Activated CD8-positive, alpha-beta T cell treated with anti-CD3 and anti-CD28 coated beads, Interleukin-2, amount 10 ng/mL, durations not matched to agents 7 days and 5 days (primary cell): ENCODE measurements around the gene STK32A. TPM values are rescaled to one million over a fixed set of nuclear protein-coding genes. Genes with fewer than 3 reads are reported as not detected.
"Not testable (repeated sequence)": the region's sequence is repeated elsewhere in the genome, so short reads cannot be mapped to it uniquely, and the experiment has no call there.

Source experiments
- ATAC-seq: fragments of 150-1000 bp; cut with Tn5 transposase; one replicate; pipeline ENCODE4 v1.10.0; 2021; ENCODE audit warnings: moderate library complexity
- CTCF ChIA-PET: fragments of 350-600 bp; sonication (Branson Sonifier 250); formaldehyde crosslinking; loops from one replicate; lab custom pipeline; 2021; ENCODE audit warnings: antibody characterized with exemption; lab: Charles Lee
- POLR2A ChIA-PET: fragments of 350-600 bp; sonication (Branson Sonifier 250); formaldehyde crosslinking; loops from one replicate; lab custom pipeline; 2021; ENCODE audit warnings: antibody characterized with exemption; lab: Charles Lee
- DNase-seq: peaks from one replicate; pipeline ENCODE4 v3.0.0-alpha.2; 2020
- H3K27ac Mint-ChIP-seq: one replicate; pipeline ENCODE4 v1.8.0; 2021; ENCODE audit warnings: mild to moderate bottlenecking, mixed read lengths
- H3K27me3 Mint-ChIP-seq: one replicate; pipeline ENCODE4 v1.8.0; 2021; ENCODE audit warnings: low read depth, mixed read lengths
- H3K36me3 Mint-ChIP-seq: one replicate; pipeline ENCODE4 v1.8.0; 2021; ENCODE audit warnings: low read depth, mixed read lengths
- H3K4me1 Mint-ChIP-seq: one replicate; pipeline ENCODE4 v1.8.0; 2021; ENCODE audit warnings: low read depth, mixed read lengths
- H3K4me3 Mint-ChIP-seq: one replicate; pipeline ENCODE4 v1.8.0; 2021; ENCODE audit warnings: mild to moderate bottlenecking, mixed read lengths
- H3K9me3 Mint-ChIP-seq: one replicate; pipeline ENCODE4 v1.8.0; 2022; ENCODE audit warnings: mixed read lengths; ENCODE audit not compliant: insufficient read depth
- total RNA-seq, 2 experiments: library from RNA; stranded (reverse); gene quantifications; one replicate each; pipeline ENCODE4 v1.2.3, GENCODE V29; 2021

STK32A gene
- total RNA-seq, 2 experiments from 2014 or later: not detected

DNA sequence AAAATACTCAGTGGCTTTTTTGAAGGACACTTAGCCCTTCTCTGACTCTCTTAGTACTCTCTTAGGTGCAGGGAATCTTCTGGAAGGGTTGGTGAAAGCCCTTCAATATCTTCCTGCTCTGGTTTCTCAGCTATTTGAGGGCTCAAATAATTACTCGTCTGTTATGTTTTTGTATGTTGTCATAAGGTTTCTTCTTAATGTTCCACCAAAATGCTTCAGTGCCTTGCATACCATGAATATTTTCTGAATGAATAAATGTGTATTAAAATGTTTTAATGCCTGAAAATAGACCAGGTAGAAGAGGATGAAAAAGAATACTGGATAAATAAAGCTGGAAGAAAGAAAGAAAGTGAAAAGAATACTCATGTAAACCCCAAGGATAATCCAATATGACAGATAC lies 124.3 kb downstream of the STK32A start:
- Mint-ChIP-seq H3K4me1 (no peaks in the 10 kb centered on the region), H3K4me3 (no peak overlapping the region), H3K9me3 (no peaks in the 10 kb centered on the region), H3K27ac (no peak overlapping the region), H3K27me3 (no peaks in the 10 kb centered on the region), H3K36me3 (no peaks in the 10 kb centered on the region)
- ATAC-seq (no peak), DNase-seq (no peak)
- CTCF ChIA-PET: no interaction called here
- POLR2A ChIA-PET: no interaction called here

DNA sequence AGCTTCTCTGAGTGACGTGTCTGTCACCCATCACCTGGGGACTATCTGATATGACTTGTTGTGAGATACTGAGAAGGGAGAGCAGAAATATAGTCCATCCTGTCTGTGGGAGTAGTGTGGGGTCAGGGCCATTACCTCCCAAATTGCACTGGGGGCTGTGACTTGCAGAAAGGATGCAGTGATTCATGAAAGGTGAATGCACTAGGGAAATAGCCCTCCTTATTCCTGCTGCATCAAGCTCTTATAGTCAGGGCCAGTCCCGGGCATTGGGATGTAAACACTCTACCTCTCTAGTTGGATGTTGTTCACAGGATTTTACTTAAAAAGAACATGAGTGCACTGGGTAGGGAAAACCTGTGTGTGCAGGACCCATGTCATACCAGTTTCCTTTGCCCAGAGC lies 124.8 kb downstream of the STK32A start:
- H3K36me3 Mint-ChIP-seq: no peaks in the 10 kb centered on the region

DNA sequence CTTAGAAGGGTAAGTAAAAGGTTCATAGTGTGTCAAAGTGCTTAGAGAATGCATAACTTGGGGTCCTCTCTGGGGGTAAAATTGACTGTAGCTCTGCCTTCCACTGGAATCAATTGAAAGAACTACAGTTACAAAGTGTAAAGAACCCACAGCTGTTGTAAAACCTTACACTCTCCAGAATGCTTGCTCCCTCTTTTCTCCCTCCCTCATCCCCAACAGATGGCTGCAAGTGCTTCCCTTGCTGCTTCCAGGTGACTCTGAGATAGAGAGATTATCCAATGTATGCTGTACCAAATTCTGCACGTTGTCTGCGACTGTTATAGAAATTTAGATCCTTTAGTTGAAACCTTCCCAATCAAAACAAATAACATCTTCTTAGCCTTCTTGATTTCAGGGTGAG lies 126.0 kb downstream of the STK32A start:
- Mint-ChIP-seq H3K4me3 (no peak overlapping the region), H3K4me1 (no peaks in the 10 kb centered on the region), H3K27ac (no peak overlapping the region), H3K9me3 (no peaks in the 10 kb centered on the region), H3K36me3 (no peaks in the 10 kb centered on the region), H3K27me3 (no peaks in the 10 kb centered on the region)
- ATAC-seq (no peak), DNase-seq (no peak)
- ChIA-PET CTCF (no interaction called here), POLR2A (no interaction called here)

More for the DNA sequence above, 124.8 kb downstream of the STK32A start:
- DNase-seq: no peak
- Mint-ChIP-seq H3K27me3 (no peaks in the 10 kb centered on the region), H3K27ac (no peak overlapping the region), H3K4me1 (no peaks in the 10 kb centered on the region), H3K9me3 (no peaks in the 10 kb centered on the region), H3K4me3 (no peak overlapping the region)
- CTCF ChIA-PET: no interaction called here
- POLR2A ChIA-PET: no interaction called here
- no peak for ATAC-seq

DNA sequence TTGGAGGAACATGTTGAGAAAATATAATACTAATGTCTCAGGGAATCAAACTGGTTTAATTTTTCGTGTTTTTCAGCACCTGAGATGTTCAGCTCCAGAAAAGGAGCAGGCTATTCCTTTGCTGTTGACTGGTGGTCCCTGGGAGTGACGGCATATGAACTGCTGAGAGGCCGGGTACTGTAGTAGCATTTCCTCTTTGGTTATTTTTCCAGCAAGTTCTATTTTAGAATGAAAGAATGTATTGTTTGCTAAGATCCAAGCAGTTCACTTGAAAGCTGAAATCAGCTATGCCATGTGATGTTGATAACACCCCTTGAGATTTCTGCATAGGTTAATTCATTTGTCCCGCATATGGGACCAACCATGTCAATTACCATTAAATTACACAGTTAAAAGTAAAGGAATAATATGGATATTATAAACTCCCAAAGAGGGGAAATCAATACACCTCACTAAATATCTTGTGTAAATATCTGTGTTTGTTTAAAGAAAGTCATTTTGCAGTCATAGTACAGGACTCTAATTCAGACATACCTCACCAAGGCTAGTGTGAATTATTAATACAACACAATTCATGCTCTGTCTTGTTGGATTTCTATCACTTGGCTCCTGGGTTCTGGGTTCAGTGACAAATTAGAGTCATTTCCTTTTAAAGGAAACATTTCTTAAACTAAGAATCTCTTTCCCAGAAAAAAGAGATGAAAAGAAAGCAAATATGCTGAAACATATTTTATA lies 126.8 kb downstream of the STK32A start:
- DNase-seq: no peak
- POLR2A ChIA-PET: no interaction called here
- no peaks in the 10 kb centered on the region for H3K4me1 Mint-ChIP-seq
- no peak overlapping the region for H3K4me3 Mint-ChIP-seq
- no peaks in the 10 kb centered on the region for H3K9me3 Mint-ChIP-seq
- no peaks in the 10 kb centered on the region for H3K27me3 Mint-ChIP-seq
- H3K27ac Mint-ChIP-seq: no peak overlapping the region
- CTCF ChIA-PET: no interaction called here
- no peaks in the 10 kb centered on the region for H3K36me3 Mint-ChIP-seq
- ATAC-seq: no peak

DNA sequence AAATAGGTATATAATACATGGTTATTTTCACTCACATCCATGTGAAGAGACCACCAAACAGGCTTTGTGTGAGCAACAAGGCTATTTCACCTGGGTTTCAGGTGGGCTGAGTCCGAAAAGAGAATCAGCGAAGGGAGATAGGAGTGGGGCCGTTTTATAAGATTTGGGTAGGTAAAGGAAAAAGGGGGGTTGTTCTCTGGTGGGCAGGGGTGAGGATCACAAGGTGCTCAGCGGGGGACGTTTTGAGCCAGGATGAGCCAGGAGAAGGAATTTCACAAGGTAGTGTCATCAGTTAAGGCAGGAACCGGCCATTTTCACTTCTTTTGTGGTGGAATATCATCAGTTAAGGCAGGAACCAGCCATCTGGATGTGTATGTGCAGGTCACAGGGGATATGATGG lies 132.6 kb downstream of the STK32A start:
- H3K4me3 Mint-ChIP-seq, ATAC-seq, DNase-seq, H3K36me3 Mint-ChIP-seq, H3K27me3 Mint-ChIP-seq, H3K4me1 Mint-ChIP-seq, POLR2A ChIA-PET, H3K27ac Mint-ChIP-seq, CTCF ChIA-PET, H3K9me3 Mint-ChIP-seq: not testable (repeated sequence)

DNA sequence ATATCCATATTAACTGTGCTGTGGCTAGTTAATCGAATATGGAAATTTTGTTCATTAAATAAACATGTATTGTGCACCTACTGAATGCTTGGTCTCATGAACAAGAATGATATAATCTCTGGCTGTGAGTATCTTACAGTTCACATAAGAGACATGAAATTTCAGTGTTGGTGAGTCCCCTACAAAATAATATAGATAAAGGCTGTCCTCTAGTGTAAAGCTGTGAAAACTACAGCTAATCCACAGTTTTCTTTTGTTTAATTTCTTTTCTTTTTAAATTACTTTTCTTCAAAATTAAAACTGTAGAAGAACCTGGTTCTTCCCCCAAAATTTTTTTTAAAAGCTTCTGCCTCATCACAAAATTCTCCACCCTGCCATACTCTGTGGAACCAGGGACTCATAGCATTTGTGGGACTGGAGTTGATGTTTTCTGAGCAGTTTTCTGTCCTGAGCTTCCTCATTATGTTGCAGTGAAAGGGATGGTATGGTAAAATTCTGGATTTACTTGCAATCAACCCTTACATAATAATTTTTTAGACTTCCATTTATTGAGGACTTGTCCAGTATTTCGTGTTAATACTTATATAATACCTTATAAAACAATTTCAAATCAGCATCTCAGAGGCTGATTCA lies 135.0 kb downstream of the STK32A start:
- Mint-ChIP-seq H3K27me3 (no peaks in the 10 kb centered on the region), H3K27ac (no peak overlapping the region), H3K36me3 (no peaks in the 10 kb centered on the region), H3K4me3 (no peak overlapping the region), H3K9me3 (no peaks in the 10 kb centered on the region), H3K4me1 (no peaks in the 10 kb centered on the region)
- DNase-seq (no peak), ATAC-seq (no peak)
- POLR2A ChIA-PET: no interaction called here
- CTCF ChIA-PET: no interaction called here

DNA sequence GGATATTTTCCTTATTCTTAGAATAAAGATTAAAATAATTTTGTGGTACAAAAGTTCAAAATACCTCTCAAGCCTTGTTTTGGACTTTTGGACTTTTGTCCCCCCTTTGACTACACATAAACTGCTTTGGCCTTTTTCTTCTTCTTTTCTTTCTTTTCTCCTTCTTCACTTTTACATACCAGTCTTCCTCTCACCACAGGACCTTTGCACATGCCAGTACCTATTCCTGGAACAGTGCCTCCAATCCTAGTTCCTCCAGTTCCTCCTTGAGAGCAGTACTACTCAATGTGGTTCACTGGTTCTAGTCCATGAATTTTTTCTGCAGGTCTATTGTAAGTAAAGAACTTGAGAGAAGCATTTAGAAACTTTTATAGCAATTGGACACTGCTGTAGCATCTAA lies 136.5 kb downstream of the STK32A start:
- Mint-ChIP-seq H3K9me3 (no peaks in the 10 kb centered on the region), H3K4me1 (no peaks in the 10 kb centered on the region), H3K36me3 (no peaks in the 10 kb centered on the region), H3K4me3 (no peak overlapping the region), H3K27me3 (no peaks in the 10 kb centered on the region), H3K27ac (no peak overlapping the region)
- ATAC-seq: no peak
- no peak for DNase-seq
- CTCF ChIA-PET: no interaction called here
- POLR2A ChIA-PET: no interaction called here

DNA sequence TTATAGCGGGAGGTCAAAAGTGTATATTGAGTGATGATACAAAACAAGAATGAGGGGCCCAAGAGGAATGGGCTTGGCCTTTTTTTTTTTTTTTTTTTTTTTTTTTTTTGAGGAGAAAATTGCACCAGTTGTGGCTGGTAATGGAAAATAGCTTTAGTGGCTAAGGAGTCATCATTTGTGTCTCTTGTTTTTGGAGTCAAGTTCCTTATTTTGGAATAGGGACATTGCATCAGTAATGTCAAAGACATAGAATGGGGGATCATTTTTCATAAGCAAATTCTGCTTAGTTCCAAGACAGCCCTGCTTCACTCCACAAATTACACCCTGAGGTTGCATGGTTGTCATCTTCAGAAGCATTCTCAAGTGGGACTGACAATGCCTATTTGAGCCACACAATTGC lies 137.4 kb downstream of the STK32A start:
- H3K9me3 Mint-ChIP-seq: no peaks in the 10 kb centered on the region
- no peaks in the 10 kb centered on the region for H3K27me3 Mint-ChIP-seq
- H3K4me3 Mint-ChIP-seq: no peak overlapping the region
- POLR2A ChIA-PET: no interaction called here
- no peak for DNase-seq
- no peak overlapping the region for H3K27ac Mint-ChIP-seq
- no peaks in the 10 kb centered on the region for H3K4me1 Mint-ChIP-seq
- H3K36me3 Mint-ChIP-seq: no peaks in the 10 kb centered on the region
- CTCF ChIA-PET: no interaction called here
- no peak for ATAC-seq

DNA sequence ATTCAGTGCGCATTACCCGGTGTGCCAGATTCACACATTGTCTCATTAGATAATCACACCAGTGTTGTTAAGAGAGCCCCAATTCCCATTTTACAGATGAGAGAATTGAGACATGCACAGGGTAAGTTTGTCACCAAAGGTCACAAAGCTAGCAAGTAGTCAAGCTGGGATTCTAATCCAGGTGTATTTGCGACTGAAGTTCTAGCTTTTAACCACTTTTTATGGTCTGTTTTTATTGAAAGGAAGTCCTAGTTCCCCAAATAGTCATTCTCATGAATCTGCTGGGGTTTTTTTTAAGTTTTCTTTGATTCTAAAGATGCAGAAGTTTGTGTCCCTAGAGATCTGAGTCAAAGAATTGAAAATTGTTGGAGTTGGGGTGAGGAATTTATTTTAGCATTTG lies 138.5 kb downstream of the STK32A start:
- no peaks in the 10 kb centered on the region for H3K27me3 Mint-ChIP-seq
- H3K27ac Mint-ChIP-seq: no peak overlapping the region
- POLR2A ChIA-PET: no interaction called here
- ATAC-seq: no peak
- no peaks in the 10 kb centered on the region for H3K9me3 Mint-ChIP-seq
- no peak for DNase-seq
- CTCF ChIA-PET: no interaction called here
- no peak overlapping the region for H3K4me3 Mint-ChIP-seq
- no peaks in the 10 kb centered on the region for H3K4me1 Mint-ChIP-seq
- H3K36me3 Mint-ChIP-seq: no peaks in the 10 kb centered on the region

DNA sequence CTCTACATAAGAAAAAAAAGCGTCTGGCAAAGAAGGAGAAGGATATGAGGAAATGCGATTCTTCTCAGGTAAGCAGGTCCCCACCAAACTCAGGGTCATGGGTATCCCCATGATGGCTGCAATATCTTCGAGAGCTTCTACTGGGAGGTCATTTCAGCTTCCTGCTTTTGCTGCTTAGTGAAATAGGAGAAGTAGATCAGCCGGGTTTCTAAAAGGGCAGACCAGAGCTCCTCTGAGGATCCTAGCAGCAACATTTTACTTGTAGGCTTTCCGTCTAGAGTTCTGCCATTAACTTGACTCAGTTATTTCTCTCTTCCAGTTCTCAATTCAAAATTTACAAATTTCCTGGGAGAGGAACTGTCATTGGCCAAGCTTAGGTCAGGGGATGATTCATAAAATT lies 140.3 kb downstream of the STK32A start:
- H3K27me3 Mint-ChIP-seq: no peaks in the 10 kb centered on the region
- ATAC-seq (no peak), DNase-seq (no peak)
- CTCF ChIA-PET: no interaction called here
- no peak overlapping the region for H3K4me3 Mint-ChIP-seq
- no peaks in the 10 kb centered on the region for H3K4me1 Mint-ChIP-seq
- H3K36me3 Mint-ChIP-seq: no peaks in the 10 kb centered on the region
- POLR2A ChIA-PET: no interaction called here
- H3K9me3 Mint-ChIP-seq: no peaks in the 10 kb centered on the region
- no peak overlapping the region for H3K27ac Mint-ChIP-seq

DNA sequence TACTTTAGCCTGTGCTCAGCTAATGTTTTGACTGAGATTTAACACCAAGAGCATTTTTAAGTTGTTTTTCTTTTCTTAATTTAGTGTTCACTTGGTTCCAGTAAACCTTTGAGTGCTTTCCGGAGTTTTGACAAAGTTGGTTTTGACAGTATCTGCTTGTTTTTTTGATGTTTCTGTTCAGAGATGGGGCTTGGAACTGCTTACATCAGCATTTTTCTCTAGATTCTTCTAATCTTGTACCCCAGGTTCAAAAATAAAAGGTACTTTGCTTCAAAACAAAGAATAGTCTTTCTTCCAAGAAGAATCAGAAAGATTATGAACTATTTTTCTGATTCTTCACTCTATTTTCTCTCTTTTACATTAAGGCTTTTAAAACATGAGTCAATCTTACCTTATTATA lies 142.9 kb downstream of the STK32A start:
- DNase-seq (no peak), ATAC-seq (no peak)
- ChIA-PET POLR2A (interaction anchor here (0.6 kb wide), 1 partner anchor 35 kb away, joined by 3 read pairs; no protein-coding TSS in a partner anchor), CTCF (no interaction called here)
- H3K4me3 Mint-ChIP-seq: no peak overlapping the region
- no peaks in the 10 kb centered on the region for H3K9me3 Mint-ChIP-seq
- H3K27me3 Mint-ChIP-seq: no peaks in the 10 kb centered on the region
- no peaks in the 10 kb centered on the region for H3K36me3 Mint-ChIP-seq
- no peak overlapping the region for H3K27ac Mint-ChIP-seq
- no peaks in the 10 kb centered on the region for H3K4me1 Mint-ChIP-seq

DNA sequence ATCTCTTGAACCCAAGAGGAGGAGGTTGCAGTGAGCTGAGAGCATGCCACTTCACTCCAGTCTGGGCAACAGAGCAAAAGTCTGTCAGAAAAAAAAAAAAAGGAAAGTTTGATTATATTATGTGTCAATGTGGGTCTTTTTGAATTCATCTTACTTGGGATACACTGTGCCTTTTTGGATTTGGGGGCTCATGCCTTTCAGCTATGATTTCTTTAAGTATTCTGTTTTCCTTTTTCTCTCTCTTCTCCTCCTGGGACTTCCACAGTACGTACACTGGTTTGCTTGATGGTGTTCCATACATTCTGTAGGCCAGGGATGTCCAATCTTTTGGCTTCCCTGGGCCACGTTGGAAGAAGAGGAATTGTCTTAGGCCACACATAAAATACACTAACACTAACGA lies 146.7 kb downstream of the STK32A start:
- H3K4me3 Mint-ChIP-seq: no peak overlapping the region
- no peak for ATAC-seq
- no peaks in the 10 kb centered on the region for H3K4me1 Mint-ChIP-seq
- no peak overlapping the region for H3K27ac Mint-ChIP-seq
- H3K9me3 Mint-ChIP-seq: no peaks in the 10 kb centered on the region
- POLR2A ChIA-PET: no interaction called here
- no peak for DNase-seq
- no peaks in the 10 kb centered on the region for H3K27me3 Mint-ChIP-seq
- CTCF ChIA-PET: no interaction called here
- no peaks in the 10 kb centered on the region for H3K36me3 Mint-ChIP-seq
